ENCODE data around the gene PTPRB.
A peak's percentile ranks its signal among the peaks of the same experiment; 100 is the strongest.

GRCh38 chr12:70576341-70577282, 60.6 kb downstream of the PTPRB start:
- TF ChIP-seq CTCF (IDR thresholded peaks at IDR 0.05) (peak; percentile 72 to 84 (median 79)), POLR2A (IDR thresholded peaks at IDR 0.05) (no peak)
